Thoracic aorta (tissue), 2 donors: ENCODE results near the gene LOXL1. TPM values are rescaled to one million over a fixed set of nuclear protein-coding genes. Genes with fewer than 3 reads are reported as not detected.

ENCODE experiments used
- ATAC-seq: fragments of 150-250 bp; one replicate; pipeline ENCODE4 v1.8.0; 2017; ENCODE audit warnings: low read depth; ENCODE audit not compliant: insufficient number of reproducible peaks, low FRiP score
- DNase-seq: peaks from one replicate; pipeline ENCODE4 v3.0.0-alpha.2; 2020; ENCODE audit warnings: low spot score
- H3K27ac ChIP-seq, 2 donors: fragments of 200-600 bp; sonication (generic); 1 replicate in 1 of 2; 2 replicates in 1 of 2; pipeline ENCODE4 v1.5.1; 2016; ENCODE audit warnings: mild to moderate bottlenecking in 2 of 2, moderate library complexity in 2 of 2
- H3K27me3 ChIP-seq: fragments of 200-600 bp; sonication (generic); replicated peaks from 2 replicates; pipeline ENCODE4 v1.6.0; 2016; ENCODE audit warnings: mild to moderate bottlenecking; ENCODE audit not compliant: insufficient read depth
- H3K36me3 ChIP-seq: fragments of 200-600 bp; sonication (generic); one replicate; pipeline ENCODE4 v1.5.1; 2016
- H3K4me1 ChIP-seq, 2 donors: fragments of 200-600 bp; sonication (generic); 1 replicate in 1 of 2; 2 replicates in 1 of 2; pipeline versions ENCODE4 v1.5.1 to v1.6.0; 2016; ENCODE audit warnings: low read depth in 2 of 2, mild to moderate bottlenecking in 1 of 2; ENCODE audit not compliant: control insufficient read depth in 1 of 2
- H3K4me3 ChIP-seq: fragments of 200-600 bp; sonication (generic); 2 replicates; pipeline ENCODE4 v1.5.1; 2016; ENCODE audit warnings: mild to moderate bottlenecking
- H3K9me3 ChIP-seq: fragments of 200-600 bp; sonication (generic); 2 replicates; pipeline ENCODE4 v1.5.1; 2016
- total RNA-seq, 2 donors: library from RNA; depleted of rRNA; stranded (reverse); fragments of >200 nt; gene quantifications; one replicate each; pipeline versions ENCODE4 v1.1.0 to v1.2.3, GENCODE V29; 2016
- TF ChIP-seq, protein P1 (sequence below): fragments of 200-600 bp; sonication (generic); IDR thresholded peaks from one replicate; pipeline ENCODE4 v1.5.1; 2019; ENCODE audit warnings: antibody characterized with exemption

The LOXL1 gene
- total RNA-seq, 2 donors from 2014 or later = 164 to 321 TPM

GRCh38 chr15:73991726-73992593 is 65.7 kb downstream of the LOXL1 start, which contains the start of gene STOML1:
STOML1 (minus strand) TSS chr15:73992295; CDS start chr15:73992223, 72 bp downstream.
- peak; percentile 52 for ATAC-seq

GRCh38 chr15:73992594-73992898 is 66.3 kb downstream of the LOXL1 start:
- Histone ChIP-seq H3K4me3 (peak overlapping the region; percentile 71), H3K9me3 (no peaks in the 10 kb centered on the region), H3K4me1 (peaks cover 49 to 75% of the 10 kb centered on the region in 2 donors), H3K27me3 (no peaks in the 10 kb centered on the region), H3K27ac (peak overlapping the region; percentile 43 to 65), H3K36me3 (peaks cover 4% of the 10 kb centered on the region)
- ATAC-seq (no peak), DNase-seq (no peak)
- TF ChIP-seq, protein P1, sequence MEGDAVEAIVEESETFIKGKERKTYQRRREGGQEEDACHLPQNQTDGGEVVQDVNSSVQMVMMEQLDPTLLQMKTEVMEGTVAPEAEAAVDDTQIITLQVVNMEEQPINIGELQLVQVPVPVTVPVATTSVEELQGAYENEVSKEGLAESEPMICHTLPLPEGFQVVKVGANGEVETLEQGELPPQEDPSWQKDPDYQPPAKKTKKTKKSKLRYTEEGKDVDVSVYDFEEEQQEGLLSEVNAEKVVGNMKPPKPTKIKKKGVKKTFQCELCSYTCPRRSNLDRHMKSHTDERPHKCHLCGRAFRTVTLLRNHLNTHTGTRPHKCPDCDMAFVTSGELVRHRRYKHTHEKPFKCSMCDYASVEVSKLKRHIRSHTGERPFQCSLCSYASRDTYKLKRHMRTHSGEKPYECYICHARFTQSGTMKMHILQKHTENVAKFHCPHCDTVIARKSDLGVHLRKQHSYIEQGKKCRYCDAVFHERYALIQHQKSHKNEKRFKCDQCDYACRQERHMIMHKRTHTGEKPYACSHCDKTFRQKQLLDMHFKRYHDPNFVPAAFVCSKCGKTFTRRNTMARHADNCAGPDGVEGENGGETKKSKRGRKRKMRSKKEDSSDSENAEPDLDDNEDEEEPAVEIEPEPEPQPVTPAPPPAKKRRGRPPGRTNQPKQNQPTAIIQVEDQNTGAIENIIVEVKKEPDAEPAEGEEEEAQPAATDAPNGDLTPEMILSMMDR = peak; percentile 31

More at GRCh38 chr15:73991726-73992593, 65.7 kb downstream of the LOXL1 start, which contains the start of gene STOML1:
- DNase-seq = peak; percentile 61
- Histone ChIP-seq H3K9me3 (no peaks in the 10 kb centered on the region), H3K4me3 (peak within 1 kb of the TSS; percentile 71), H3K36me3 (peaks cover 4% of the 10 kb centered on the region), H3K27ac (peak within 1 kb of the TSS; percentile 65 to 67), H3K27me3 (no peaks in the 10 kb centered on the region), H3K4me1 (peaks cover 45 to 73% of the 10 kb centered on the region in 2 donors)
- TF ChIP-seq, protein P1 = peak; percentile 94

DNA sequence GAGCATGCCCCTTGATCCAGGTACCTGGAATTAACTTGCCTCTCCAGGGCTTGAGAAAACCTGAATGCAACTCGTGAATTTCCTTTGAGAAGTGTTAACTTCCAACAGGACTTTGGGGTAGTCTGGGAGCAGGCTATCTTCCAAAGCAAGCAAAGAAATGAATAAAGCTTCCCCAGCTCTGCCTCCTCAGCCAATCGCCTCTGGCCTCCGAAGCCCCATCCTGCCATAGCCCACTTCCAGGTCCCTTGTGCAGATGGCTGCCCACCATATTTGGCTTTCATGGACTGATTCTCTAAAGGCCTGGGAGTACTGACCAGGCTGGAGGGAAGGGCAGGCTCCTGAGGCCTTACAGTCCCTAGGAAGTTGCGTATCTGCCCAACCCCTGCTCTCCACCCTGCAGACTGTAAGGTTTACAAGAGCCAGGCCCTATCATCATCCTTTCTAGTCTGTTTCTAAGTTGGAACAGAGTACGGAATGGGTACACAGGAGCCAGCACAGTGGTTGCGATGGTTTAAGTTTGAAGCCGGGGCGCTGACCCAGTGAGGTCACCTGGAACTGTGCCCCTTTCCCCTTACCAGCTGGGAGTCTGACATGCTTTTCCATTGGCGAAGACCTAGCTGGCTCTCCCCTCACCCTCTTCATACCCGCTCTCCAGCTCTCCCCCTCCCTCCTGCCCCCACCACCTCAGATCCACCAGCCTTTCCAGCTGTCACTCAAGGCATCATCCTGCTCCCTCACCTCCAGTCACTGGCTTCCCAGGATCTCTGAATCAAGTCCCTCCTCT is 67.1 kb downstream of the LOXL1 start:
- TF ChIP-seq, protein P1 = no peak
- DNase-seq (no peak), ATAC-seq (no peak)
- H3K27me3 ChIP-seq = no peaks in the 10 kb centered on the region
- H3K36me3 ChIP-seq = peaks cover 8% of the 10 kb centered on the region
- peaks cover 49 to 79% of the 10 kb centered on the region in 2 donors for H3K4me1 ChIP-seq
- H3K4me3 ChIP-seq = peak overlapping the region; percentile 95
- peak overlapping the region; percentile 41 to 89 for H3K27ac ChIP-seq
- H3K9me3 ChIP-seq = no peaks in the 10 kb centered on the region

DNA sequence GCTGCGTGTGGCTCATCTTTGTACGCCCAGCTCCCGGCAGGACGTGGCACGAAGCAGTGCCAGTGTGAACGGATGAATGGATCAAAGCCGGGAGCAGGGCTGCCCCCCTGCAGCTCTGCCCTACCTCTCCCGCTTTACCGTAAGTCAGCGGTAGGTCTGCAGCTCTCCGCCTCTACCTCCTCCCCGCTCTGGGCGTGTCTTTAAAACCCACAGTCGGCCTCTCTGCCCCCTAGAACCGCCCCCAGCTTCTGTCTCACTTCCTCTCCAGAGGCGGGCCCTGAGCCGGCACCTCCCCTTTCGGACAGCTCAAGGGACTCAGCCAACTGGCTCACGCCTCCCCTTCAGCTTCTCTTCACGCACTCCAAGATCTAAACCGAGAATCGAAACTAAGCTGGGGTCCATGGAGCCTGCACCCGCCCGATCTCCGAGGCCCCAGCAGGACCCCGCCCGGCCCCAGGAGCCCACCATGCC is 68.2 kb downstream of the LOXL1 start, which contains the start of gene PML:
Gene PML, plus strand, starts transcription at position 304 of the 471 bp plus-strand sequence. Its CDS starts 97 bp downstream, at position 401.
- ATAC-seq (peak; percentile 62), DNase-seq (peak; percentile 97)
- Histone ChIP-seq H3K4me1 (peaks cover 56 to 79% of the 10 kb centered on the region in 2 donors), H3K9me3 (no peaks in the 10 kb centered on the region), H3K36me3 (peaks cover 17% of the 10 kb centered on the region), H3K27ac (peak within 1 kb of the TSS; percentile 89 to 90), H3K4me3 (peak within 1 kb of the TSS; percentile 95), H3K27me3 (no peaks in the 10 kb centered on the region)
- TF ChIP-seq, protein P1 = no peak
